Endodermal cell (in vitro differentiated cells): ENCODE results near the gene PPARG. TPM values are rescaled to one million over a fixed set of nuclear protein-coding genes. Genes with fewer than 3 reads are reported as not detected.

Experiments used
- DNase-seq: peaks from one replicate; pipeline ENCODE4 v3.0.0-alpha.2; 2017
- H3K27ac ChIP-seq: 2 replicates; pipeline ENCODE4 v1.5.1; 2013; ENCODE audit warnings: mild to moderate bottlenecking, low read depth, low read length, moderate library complexity
- H3K27me3 ChIP-seq: 2 replicates; pipeline ENCODE4 v1.6.1; 2013; ENCODE audit warnings: mild to moderate bottlenecking, low read length, moderate library complexity; ENCODE audit not compliant: insufficient read depth, control insufficient read depth, poor library complexity, severe bottlenecking
- H3K36me3 ChIP-seq: 2 replicates; pipeline ENCODE4 v1.7.0; 2013; ENCODE audit warnings: mild to moderate bottlenecking, low read length, moderate library complexity; ENCODE audit not compliant: control insufficient read depth, insufficient read depth
- H3K4me1 ChIP-seq: one replicate; pipeline ENCODE4 v1.7.0; 2013; ENCODE audit warnings: low read length; ENCODE audit not compliant: control insufficient read depth, insufficient read depth
- H3K4me3 ChIP-seq: 2 replicates; pipeline ENCODE4 v1.5.1; 2013; ENCODE audit warnings: mild to moderate bottlenecking, low read length, moderate library complexity
- H3K9ac ChIP-seq: 2 replicates; pipeline ENCODE4 v1.6.1; 2013; ENCODE audit warnings: mild to moderate bottlenecking, low read length, moderate library complexity; ENCODE audit not compliant: poor library complexity, severe bottlenecking; ENCODE audit errors: extremely low read depth
- H3K9me3 ChIP-seq: 2 replicates; pipeline ENCODE4 v1.6.1; 2013; ENCODE audit warnings: mild to moderate bottlenecking, low read length, moderate library complexity; ENCODE audit not compliant: control insufficient read depth
- H3K27ac Mint-ChIP-seq: 2 replicates; pipeline ENCODE4 v1.8.0; 2020; ENCODE audit warnings: mixed read lengths
- H3K27me3 Mint-ChIP-seq: 2 replicates; pipeline ENCODE4 v1.8.0; 2021; ENCODE audit warnings: mild to moderate bottlenecking, mixed read lengths; ENCODE audit not compliant: insufficient read depth
- H3K36me3 Mint-ChIP-seq: 2 replicates; pipeline ENCODE4 v1.8.0; 2020; ENCODE audit warnings: low read depth, mixed read lengths
- H3K4me1 Mint-ChIP-seq: 2 replicates; pipeline ENCODE4 v1.8.0; 2020; ENCODE audit warnings: mixed read lengths
- H3K4me3 Mint-ChIP-seq: 2 replicates; pipeline ENCODE4 v1.8.0; 2020; ENCODE audit warnings: mild to moderate bottlenecking, moderate library complexity, mixed read lengths
- H3K9me3 Mint-ChIP-seq: 2 replicates; pipeline ENCODE4 v1.8.0; 2020; ENCODE audit warnings: mild to moderate bottlenecking, mixed read lengths
- CTCF ChIP-seq: fragments of 200-600 bp; sonication (generic); conservative IDR thresholded peaks from 2 replicates; pipeline ENCODE4 v1.5.0; 2021; ENCODE audit warnings: antibody characterized with exemption, mild to moderate bottlenecking
- WGBS, 2 experiments: methylation state at CpG; one replicate each; pipeline versions ENCODE4 v1.1.5 to v1.1.7; 2013; ENCODE audit warnings: missing lambda C conversion rate in 2 of 2, mixed read lengths in 1 of 2; ENCODE audit not compliant: insufficient coverage in 1 of 2, insufficient read length in 1 of 2; 5-methylcytosine and 5-hydroxymethylcytosine counted together
- total RNA-seq, 2 donors: library from RNA; stranded (reverse); fragmentation: NEBNext Ultra II Directional in 1 of 2; extraction: Animal tissue kit (Norgen Biotek cat#: 25700) in 1 of 2; gene quantifications; 2 replicates in 1 of 2; 3 replicates in 1 of 2; pipeline ENCODE4 v1.2.1, GENCODE V29; 2021

PPARG gene
- total RNA-seq, 2 donors from 2014 or later, result 3.8 to 4.5 TPM

DNA sequence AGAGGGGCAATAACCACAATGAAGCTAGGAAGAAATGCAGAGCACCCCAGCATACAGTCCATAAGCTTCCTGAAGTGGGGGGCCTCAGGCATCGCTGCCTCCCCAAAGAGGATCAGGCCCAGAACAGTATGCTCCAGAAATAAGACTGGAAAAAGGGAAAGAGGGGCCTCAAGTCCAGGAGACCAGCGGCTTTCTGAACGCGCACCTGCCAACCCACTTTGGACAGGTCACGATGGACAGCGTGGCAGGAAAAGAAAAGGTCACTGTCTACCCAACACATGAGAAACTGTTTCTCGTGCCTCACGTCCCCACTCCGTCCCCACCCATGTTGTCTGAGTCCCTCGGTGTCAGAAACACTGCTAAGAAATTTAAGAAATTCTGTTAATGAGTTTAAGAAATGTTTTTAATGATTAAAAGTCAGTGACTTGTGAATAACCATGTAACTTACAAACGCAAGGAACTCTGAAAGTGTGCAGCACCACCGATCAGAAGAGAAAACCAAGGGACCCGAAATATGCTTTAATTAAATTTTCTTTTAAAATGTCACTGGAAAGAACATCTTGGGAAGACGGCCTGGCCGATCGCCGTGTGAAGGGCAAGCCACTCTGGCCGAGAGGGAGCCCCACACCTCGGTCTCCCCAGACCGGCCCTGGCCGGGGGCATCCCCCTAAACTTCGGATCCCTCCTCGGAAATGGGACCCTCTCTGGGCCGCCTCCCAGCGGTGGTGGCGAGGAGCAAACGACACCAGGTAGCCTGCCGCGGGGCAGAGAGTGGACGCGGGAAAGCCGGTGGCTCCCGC, 1.7 kb upstream of the PPARG start:
- WGBS, 2 experiments, result 34 to 83% methylated on average over 11 to 33 of the region's 33 CpGs
- TF ChIP-seq CTCF, result peak; percentile 52
- no peak overlapping the region for H3K27ac Mint-ChIP-seq

GRCh38 chr3:12287727-12288181, 1.1 kb upstream of the PPARG start:
- no peak overlapping the region for H3K27ac ChIP-seq
- TF ChIP-seq CTCF, result no peak
- H3K9ac ChIP-seq, result no peak overlapping the region
- H3K4me1 ChIP-seq, result no peaks in the 10 kb centered on the region
- Mint-ChIP-seq H3K27ac (no peak overlapping the region), H3K4me1 (no peaks in the 10 kb centered on the region), H3K36me3 (no peaks in the 10 kb centered on the region), H3K9me3 (peaks cover 5% of the 10 kb centered on the region), H3K27me3 (peaks cover 64% of the 10 kb centered on the region), H3K4me3 (peak overlapping the region; percentile 64)
- H3K4me3 ChIP-seq, result peak overlapping the region; percentile 73
- 0% methylated on average over 12 to 41 of the region's 63 CpGs for WGBS, 2 experiments
- no peaks in the 10 kb centered on the region for H3K9me3 ChIP-seq
- H3K36me3 ChIP-seq, result no peaks in the 10 kb centered on the region
- no peak for DNase-seq
- H3K27me3 ChIP-seq, result peaks cover 80% of the 10 kb centered on the region

More for the DNA sequence above, 1.7 kb upstream of the PPARG start:
- H3K9me3 ChIP-seq, result no peaks in the 10 kb centered on the region
- H3K4me1 ChIP-seq, result no peaks in the 10 kb centered on the region
- H3K36me3 ChIP-seq, result no peaks in the 10 kb centered on the region
- Mint-ChIP-seq H3K4me3 (peak overlapping the region; percentile 64), H3K27me3 (peaks cover 58% of the 10 kb centered on the region), H3K4me1 (no peaks in the 10 kb centered on the region), H3K9me3 (peaks cover 5% of the 10 kb centered on the region), H3K36me3 (no peaks in the 10 kb centered on the region)
- no peak overlapping the region for H3K27ac ChIP-seq
- peak overlapping the region; percentile 69 for H3K4me3 ChIP-seq
- no peak overlapping the region for H3K9ac ChIP-seq
- DNase-seq, result peak; percentile 76
- peaks cover 74% of the 10 kb centered on the region for H3K27me3 ChIP-seq

- no peak overlapping the region for H3K27ac Mint-ChIP-seq
Observed at GRCh38 chr3:12289524-12289923, 654 bp downstream of the PPARG start.

More at GRCh38 chr3:12289524-12289923, 654 bp downstream of the PPARG start:
- Mint-ChIP-seq H3K27me3 (peaks cover 73% of the 10 kb centered on the region), H3K36me3 (no peaks in the 10 kb centered on the region), H3K4me3 (peak overlapping the region; percentile 64), H3K9me3 (peaks cover 5% of the 10 kb centered on the region), H3K4me1 (no peaks in the 10 kb centered on the region)
- no peak for TF ChIP-seq CTCF
- no peaks in the 10 kb centered on the region for H3K36me3 ChIP-seq
- no peaks in the 10 kb centered on the region for H3K4me1 ChIP-seq
- DNase-seq, result no peak
- H3K4me3 ChIP-seq, result no peak overlapping the region
- H3K9ac ChIP-seq, result no peak overlapping the region
- peaks cover 84% of the 10 kb centered on the region for H3K27me3 ChIP-seq
- H3K9me3 ChIP-seq, result no peaks in the 10 kb centered on the region
- WGBS, 2 experiments, result 76 to 93% methylated on average over 2 to 3 of the region's 3 CpGs
- no peak overlapping the region for H3K27ac ChIP-seq
